Suprapubic skin (tissue), 4 donors: ENCODE measurements around the gene CCDC38.

Experiments
- CTCF ChIP-seq, 2 donors: fragments of 200-600 bp in 1 of 2; fragments of 450-650 bp in 1 of 2; sonication (generic) in 1 of 2; IDR thresholded peaks; one replicate each; pipeline ENCODE4 v1.5.1; 2016 to 2019; ENCODE audit warnings: antibody characterized with exemption in 2 of 2, mild to moderate bottlenecking in 1 of 2, moderate library complexity in 1 of 2
- EP300 ChIP-seq: sonication (generic); formaldehyde crosslinking; IDR thresholded peaks from one replicate; pipeline ENCODE4 v1.6.1; 2017; ENCODE audit warnings: antibody characterized with exemption
- POLR2A ChIP-seq, 2 donors: fragments of 450-650 bp; IDR thresholded peaks; one replicate each; pipeline ENCODE4 v1.6.1; 2017; ENCODE audit warnings: antibody characterized with exemption in 2 of 2, mild to moderate bottlenecking in 2 of 2, moderate library complexity in 2 of 2
- POLR2AphosphoS5 ChIP-seq, 3 donors: sonication (generic); formaldehyde crosslinking; IDR thresholded peaks; one replicate each; pipeline ENCODE4 v1.6.1; 2017; ENCODE audit warnings: antibody characterized with exemption in 3 of 3

GRCh38 chr12:95857156-95857555 lies 85.3 kb downstream of the CCDC38 start:
- TF ChIP-seq CTCF (IDR thresholded peaks at IDR 0.05) = no peak
- no peak for TF ChIP-seq POLR2AphosphoS5 (IDR thresholded peaks at IDR 0.05)
- TF ChIP-seq POLR2A (IDR thresholded peaks at IDR 0.05) = no peak
- no peak for TF ChIP-seq EP300
